SW480 (cell line): ENCODE measurements around the gene ARHGAP15.

Source experiments
- DNase-seq: peaks from one replicate; pipeline ENCODE4 v3.0.0-alpha.2; 2016; ENCODE audit warnings: low spot score

ARHGAP15 gene

DNA sequence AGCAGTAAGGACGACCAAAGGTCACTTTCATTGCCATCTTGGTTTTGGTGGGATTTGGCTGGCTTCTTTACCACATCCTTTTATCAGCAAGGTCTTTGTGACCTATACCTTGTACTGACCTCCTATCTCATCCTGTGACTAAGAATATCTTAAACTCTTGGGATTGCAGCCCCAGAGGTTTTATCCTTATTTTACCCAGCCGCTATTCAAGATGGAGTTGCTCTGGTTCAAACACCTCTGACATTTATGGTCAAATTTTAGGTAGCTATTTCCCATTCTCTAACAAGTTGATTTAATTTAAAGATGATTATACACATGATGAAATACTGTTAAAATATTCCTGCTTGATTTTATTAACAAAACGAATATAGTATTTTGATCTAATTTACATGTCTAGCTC is 326.1 kb downstream of the ARHGAP15 start:
- DNase-seq: no peak

DNA sequence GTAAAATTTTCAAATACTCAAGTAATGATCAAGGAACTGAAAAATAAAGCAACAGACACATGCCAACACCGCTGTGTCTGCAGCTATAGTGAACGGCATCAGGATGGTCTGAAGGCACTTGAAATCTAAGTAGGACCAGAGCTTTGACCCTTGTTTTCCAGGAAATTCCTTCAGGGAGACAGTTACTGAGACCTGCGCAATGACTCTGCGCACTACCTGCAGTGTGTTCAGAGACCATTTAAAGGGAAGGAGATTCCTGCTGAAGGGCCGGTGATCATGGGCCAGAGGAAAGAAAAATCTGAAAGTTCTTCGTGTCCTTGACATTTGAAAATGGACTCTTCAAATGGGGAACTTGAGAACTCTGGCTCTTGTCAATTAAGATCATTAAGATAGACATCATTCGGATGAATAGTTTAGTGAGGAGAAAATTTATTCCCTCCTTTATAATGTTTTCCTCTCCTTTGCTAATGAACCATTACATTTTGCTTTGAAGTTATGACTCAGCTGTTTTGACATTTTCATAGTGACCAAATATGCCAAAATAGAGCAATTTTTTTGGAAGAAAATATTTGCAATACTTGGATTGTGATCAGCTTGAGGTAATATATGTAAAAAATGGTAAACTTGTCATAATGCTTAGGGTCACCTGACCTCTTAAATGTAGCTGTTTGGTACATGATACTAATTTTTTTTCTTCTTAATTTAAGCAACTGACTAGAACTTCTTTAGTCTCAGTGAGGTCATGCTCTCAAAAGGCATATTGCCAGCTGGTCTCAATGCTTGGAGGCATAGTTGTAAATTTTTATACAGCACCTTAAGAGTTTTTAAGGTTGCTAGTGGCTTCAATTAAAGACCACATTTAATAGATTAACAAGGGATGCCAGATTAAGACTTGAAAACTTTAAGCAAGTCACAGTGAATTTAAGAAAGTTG is 329.3 kb downstream of the ARHGAP15 start:
- no peak for DNase-seq

DNA sequence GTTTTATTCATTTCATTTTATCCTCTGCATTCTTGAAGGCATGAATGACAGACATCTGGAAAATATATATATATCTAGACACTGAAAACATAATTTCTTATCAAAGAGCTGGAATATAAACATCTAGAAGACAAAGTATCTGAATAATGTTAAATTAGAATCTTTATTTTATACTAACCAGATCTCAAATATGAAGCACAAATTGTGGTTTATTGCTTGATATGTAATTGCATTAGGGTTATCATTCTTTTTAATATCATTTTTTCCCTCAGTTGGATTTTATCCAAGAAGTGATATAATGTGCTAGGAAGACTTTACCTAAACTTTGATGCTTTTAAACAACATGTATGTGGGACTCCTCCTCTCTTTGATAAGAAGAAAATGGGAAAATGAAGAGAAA is 331.2 kb downstream of the ARHGAP15 start:
- no peak for DNase-seq

DNA sequence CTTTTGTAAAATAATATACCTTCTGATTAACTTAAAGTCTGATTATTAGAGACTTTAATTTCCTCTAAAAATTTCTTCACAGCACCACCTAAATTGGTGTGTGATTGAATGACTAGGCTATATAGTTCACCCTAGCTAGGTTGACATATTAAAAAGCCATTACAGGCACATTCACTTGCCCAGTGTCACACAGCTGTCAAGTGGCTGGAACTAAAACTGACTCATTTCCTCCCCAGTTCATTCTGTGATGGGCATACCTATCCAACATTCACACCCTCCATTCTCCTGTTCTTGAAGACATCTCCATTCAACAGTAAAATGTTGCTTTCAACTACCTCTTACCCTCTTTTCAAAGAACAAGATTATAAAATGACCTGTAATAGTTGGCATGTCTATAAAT is 334.5 kb downstream of the ARHGAP15 start:
- no peak for DNase-seq

DNA sequence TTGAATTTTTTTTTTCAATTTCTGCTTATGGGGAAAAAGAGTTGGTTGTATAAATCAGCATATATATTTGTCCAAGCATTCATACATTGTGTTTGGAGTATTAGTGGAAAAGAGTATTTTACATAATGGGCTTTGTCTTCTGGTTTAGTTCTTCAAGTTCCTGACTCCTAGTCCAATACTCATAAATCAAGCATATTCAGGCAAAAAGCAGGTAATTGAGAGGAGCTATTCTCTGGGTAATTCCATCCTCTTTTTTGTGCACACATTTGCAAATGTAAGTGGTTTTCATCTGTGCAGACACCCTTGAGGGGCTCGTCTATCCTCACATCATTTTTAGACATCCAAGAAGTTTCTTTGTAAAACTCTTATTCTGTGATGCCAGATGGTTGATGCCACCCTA is 337.2 kb downstream of the ARHGAP15 start:
- DNase-seq: no peak

DNA sequence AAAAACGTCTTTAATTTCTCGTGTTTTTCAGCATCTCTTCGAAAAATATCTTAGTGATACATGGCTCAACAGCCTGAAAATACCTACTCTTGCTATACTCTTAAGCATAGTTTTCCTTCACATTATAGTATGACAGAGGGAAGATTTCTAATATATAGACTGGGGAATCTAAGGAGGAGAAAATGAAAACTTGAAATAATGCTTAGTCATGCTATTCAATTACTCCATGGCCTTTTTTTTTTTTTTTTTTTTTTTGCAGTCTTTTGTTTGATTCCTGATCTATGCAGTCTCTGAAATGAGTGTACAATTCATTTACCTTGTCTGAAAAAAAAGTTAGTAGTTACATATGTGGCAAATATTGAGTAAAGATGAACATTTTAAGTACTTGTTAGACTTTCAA is 337.8 kb downstream of the ARHGAP15 start:
- no peak for DNase-seq

DNA sequence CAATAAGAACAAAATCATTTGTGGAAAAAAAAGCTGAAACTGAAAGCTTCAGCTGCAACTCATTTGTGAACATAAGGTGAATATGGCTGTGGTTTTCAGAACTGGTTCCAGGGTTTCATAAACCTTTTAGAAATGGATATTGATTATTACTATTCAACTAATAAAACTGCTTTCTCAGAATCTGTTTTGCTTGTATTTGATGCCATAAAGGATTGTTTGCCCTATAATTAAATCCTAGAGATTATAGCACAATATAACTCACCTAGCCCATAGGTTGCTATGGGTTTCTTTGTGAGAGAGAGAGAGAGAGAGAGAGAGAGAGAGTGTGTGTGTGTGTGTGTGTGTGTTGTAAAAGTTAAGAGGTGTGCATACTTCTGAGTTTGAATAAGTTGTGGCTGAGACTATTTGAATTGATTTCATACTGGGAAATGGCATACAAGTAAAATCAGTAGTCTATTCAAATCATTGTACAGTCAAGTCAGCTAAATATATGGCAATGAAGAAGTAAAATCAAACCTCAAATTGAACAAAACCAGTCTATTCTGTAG is 339.2 kb downstream of the ARHGAP15 start:
- DNase-seq: no peak

DNA sequence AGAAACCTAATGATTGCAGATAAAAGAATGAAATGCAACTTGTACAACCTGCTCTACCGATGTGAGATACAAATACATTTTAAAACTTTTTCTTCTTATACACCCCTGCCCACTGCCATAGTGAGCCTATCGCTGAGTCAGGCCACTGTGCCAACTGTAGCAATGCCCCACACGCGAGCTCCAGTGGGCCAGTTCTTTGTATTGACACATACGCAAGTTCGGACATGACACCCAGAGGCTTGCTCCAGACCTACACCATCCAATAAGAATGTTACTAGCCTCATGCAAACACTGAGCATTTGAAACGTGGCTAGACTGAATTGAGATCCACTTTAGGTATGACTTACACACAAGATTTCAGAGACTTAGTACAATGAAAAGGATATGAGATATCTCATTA is 340.1 kb downstream of the ARHGAP15 start:
- DNase-seq: no peak

DNA sequence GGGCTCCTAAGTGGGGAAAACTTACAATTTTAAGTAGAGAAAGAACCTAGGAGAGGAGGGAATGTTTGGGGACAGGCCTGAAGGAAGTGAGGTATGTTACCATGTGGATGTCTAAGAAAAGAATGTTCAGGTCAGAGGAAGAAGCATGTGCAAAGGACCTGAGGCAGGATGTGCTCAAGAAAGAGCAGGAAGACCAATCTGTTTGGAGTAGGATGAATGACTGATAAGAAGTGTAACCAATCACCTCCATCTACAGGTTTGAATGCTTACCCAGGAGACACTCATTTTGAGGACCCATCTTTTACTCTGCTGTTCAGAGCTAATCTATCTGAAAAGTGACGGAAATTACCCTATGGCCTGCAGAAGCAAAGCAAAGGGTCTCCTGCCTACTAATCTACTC is 342.3 kb downstream of the ARHGAP15 start:
- no peak for DNase-seq

DNA sequence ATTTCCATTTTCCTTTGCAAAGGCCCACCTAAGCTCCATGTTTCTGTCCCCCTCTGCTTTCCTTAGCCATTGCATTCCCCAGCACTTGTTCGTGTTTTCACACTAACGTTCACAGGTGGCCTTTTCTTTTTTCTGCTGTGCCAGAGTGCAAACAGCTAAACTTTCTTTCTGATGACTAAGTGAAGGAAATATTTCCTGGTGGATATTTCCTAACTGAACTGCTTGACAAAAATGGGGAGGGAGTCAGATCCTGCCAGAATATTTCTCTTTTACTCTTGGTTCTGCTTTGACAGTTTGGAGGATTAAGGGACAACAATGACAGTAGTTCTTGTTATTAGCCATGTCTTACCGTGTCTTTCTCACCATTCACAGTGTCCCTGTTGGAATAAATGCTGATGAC is 344.0 kb downstream of the ARHGAP15 start:
- no peak for DNase-seq

DNA sequence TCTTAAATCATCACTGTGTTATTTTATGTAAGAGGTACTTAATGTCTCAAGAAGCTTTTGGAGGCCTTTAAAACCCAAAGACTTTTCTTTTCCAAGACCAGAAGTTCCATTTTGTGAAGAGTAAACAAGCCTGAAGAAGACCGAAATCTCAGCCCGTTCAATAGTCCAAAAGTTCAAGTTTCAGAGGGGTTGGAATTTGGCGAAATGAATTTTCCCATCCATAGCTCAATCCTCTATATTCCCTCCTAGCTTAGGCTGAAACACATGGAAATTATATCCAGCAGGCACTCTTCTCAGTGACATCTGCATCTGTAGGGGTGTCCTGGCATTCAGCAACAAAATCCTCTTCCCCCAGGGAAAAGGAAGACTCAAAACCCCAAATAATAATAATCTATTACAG is 344.6 kb downstream of the ARHGAP15 start:
- DNase-seq: no peak

DNA sequence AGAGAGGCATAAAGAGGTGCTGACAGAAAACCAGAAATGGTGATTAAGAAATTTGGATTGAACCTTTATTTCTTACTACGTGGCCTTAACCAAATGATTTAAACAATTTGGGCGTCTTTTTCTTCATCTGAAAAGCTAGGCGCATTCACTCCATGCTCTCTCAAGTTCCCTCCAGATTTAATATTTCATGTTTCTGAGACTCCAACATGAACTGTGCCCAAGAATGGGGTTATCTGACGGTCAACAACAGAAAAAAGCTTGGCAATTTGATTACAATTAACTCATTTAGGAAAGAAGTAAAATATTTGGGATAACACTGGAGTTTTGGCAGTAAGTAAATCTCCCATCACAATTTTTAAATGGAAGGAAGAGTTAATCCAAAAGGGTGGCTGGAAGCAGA is 345.4 kb downstream of the ARHGAP15 start:
- no peak for DNase-seq

DNA sequence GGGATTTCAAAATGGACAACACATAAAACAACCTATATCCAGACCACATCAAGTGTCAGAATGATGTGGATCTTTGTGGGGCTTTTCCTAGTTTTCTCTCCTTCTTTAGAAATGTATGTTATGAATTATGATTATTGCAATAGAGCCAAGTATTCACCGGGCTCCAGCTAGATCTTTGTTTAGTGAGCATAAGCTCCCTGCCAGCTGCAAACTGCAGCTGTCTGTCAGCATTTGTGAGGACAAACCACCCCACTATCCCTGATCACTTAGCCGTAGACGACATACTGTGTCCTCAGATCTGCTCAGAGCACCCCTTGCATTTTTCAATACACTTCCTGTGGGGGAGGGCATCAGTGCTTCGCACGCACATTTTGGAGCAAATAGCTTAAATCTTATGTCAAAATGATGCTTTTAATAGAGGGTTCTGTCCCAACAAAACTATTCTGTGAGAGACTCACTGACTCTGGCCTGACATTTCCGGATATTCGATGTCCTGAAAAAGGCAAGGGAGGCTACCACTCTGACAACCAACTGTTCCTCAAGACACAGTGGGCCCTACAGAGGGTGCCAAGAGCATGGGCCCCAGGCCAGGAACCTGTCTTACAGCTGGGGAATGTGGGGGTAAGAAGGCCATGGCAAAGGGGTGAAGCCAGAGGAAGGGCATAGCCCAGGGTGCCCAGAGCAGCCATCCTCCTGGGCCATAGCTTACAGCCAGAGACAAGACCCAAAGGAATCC is 346.0 kb downstream of the ARHGAP15 start:
- no peak for DNase-seq

DNA sequence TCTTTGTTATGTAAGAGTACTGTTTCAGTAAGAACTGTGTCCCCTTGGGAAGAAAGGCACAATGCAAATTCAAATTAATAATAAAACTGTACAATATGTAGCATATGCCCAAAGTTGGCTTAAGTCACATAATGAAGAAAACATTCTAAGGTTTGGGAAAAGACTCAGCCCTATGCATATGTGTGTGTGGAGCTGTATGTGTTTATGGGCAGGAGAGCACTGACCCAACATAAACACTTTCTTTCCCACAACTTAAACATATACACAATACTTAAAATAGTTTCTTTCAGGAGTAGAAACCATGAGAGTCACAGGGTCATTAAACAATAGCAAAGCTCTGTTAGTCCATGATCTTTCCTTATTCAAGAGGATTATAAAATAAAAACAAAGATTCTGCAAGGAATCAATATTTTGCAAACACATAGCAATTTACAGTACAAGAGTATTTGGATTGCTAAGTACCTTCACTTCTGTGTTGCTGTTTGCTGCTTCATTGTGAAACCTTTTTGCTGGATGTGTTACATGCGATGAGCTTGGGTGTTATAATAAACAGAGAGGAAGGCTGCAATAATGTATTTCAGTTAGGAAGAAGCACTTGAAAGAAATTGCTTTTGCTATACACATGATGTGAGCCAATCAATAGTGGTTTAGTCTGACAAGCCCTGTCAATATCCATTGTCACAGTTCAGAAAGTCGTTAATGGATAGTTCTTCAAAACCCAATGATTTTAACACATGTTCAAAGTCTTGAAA is 347.3 kb downstream of the ARHGAP15 start:
- DNase-seq: no peak

- DNase-seq: no peak
Measured at GRCh38 chr2:143477714-143478443, 348.7 kb downstream of the ARHGAP15 start.

GRCh38 chr2:143480086-143480485 is 350.9 kb downstream of the ARHGAP15 start:
- DNase-seq: no peak

DNA sequence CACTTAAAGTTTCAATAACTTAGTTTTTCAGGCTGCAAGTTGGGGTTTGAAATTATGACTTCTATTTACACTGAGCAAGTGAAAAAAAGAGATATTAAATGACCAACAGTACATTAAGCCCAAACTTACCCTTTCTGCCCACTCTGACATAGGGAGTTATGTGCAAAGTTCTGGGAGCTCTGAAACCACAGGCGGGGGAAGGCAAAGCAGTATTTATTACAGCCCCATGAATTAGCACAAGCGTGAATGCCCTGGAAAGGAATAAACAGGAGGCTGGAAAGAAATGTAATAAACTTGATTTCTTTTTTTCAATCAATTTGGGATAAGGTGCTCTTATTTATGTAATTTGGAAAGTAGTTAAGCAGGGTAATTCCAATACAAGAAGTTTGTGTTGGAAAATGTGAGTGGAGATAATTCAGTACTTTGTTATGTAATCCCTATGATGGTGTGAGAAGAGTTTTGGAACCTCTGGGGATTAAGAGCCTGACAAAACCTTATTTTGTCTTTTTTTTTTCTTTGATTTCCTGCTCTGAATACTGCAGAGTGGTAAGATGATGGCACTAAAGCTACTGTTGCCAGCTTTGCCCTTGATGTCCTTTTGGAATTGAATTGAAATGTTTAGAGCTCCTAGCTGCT is 351.5 kb downstream of the ARHGAP15 start:
- no peak for DNase-seq

- no peak for DNase-seq
Measured at GRCh38 chr2:143481237-143481623, 352.0 kb downstream of the ARHGAP15 start.

DNA sequence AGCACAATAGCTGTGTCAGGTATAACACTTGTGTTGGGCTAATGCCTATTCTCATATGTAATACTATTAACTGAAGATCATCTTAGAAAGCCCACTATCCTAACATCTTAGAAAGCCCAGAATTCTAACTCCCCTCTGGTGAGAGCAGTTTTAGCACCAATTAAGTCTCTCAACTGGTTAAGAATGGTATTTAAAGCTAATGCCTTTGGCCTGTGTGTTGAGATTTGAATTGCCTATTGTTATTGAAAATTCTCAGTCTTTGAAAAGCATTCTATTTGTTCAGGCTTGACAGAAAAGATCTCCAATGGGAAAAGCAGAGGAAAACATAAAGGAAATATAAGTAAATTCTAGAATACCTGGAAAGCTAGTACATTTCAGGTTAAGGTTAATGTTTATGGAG is 352.5 kb downstream of the ARHGAP15 start:
- DNase-seq: no peak

- DNase-seq: no peak
Measured at GRCh38 chr2:143482316-143482715, 353.1 kb downstream of the ARHGAP15 start.

GRCh38 chr2:143482771-143483170 is 353.6 kb downstream of the ARHGAP15 start:
- DNase-seq: no peak
